Urothelium cell line (cell line): ENCODE data around the gene IQCF5.
"Not testable (repeated sequence)": the region's sequence is repeated elsewhere in the genome, so short reads cannot be mapped to it uniquely, and the experiment has no call there.

Source experiments
- DNase-seq: peaks from one replicate; pipeline ENCODE4 v3.0.0; 2011; ENCODE audit warnings: low spot score, mixed read lengths
- FAIRE-seq: peaks from 2 replicates; lab custom pipeline; 2011; peaks lifted over from hg19 to GRCh38; lab: Jason Lieb, UNC

IQCF5 gene

GRCh38 chr3:51875501-51875900, at the start of gene IQCF5:
IQCF5 (minus strand) TSS chr3:51875601; CDS start chr3:51875531, 70 bp downstream.
- no peak for FAIRE-seq
- no peak for DNase-seq

GRCh38 chr3:51921081-51921578, 45.7 kb upstream of the IQCF5 start:
- FAIRE-seq: no peak
- DNase-seq: no peak

- no peak for FAIRE-seq
- no peak for DNase-seq
These were observed 41.0 kb upstream of the IQCF5 start for GRCh38 chr3:51916418-51916817.

- FAIRE-seq (no peak), DNase-seq (no peak)
These were observed 32.6 kb upstream of the IQCF5 start for GRCh38 chr3:51908026-51908425.

- DNase-seq: no peak
- FAIRE-seq: no peak
These were observed 28.8 kb upstream of the IQCF5 start for GRCh38 chr3:51904034-51904823.

GRCh38 chr3:51902361-51902760, 27.0 kb upstream of the IQCF5 start:
- FAIRE-seq: not testable (repeated sequence)

GRCh38 chr3:51900043-51900442, 24.6 kb upstream of the IQCF5 start:
- not testable (repeated sequence) for FAIRE-seq, DNase-seq

More at GRCh38 chr3:51902361-51902760, 27.0 kb upstream of the IQCF5 start:
- not testable (repeated sequence) for DNase-seq

GRCh38 chr3:51897391-51897790, 22.0 kb upstream of the IQCF5 start:
- FAIRE-seq (peak; percentile 35), DNase-seq (no peak)

GRCh38 chr3:51896607-51897305, 21.4 kb upstream of the IQCF5 start:
- DNase-seq (no peak), FAIRE-seq (no peak)

GRCh38 chr3:51894939-51895338, 19.5 kb upstream of the IQCF5 start:
- FAIRE-seq: no peak
- DNase-seq: no peak

- FAIRE-seq (no peak), DNase-seq (no peak)
These were observed 19.0 kb upstream of the IQCF5 start for GRCh38 chr3:51894391-51894790.

- no peak for DNase-seq
These were observed 16.0 kb upstream of the IQCF5 start for GRCh38 chr3:51891242-51892039.

GRCh38 chr3:51888463-51889105, 13.2 kb upstream of the IQCF5 start:
- DNase-seq (no peak), FAIRE-seq (no peak)

More at GRCh38 chr3:51891242-51892039, 16.0 kb upstream of the IQCF5 start:
- peak; percentile 13 for FAIRE-seq

GRCh38 chr3:51887620-51888019, 12.2 kb upstream of the IQCF5 start:
- DNase-seq (no peak), FAIRE-seq (no peak)

- DNase-seq (no peak), FAIRE-seq (no peak)
These were observed 11.0 kb upstream of the IQCF5 start for GRCh38 chr3:51886447-51886846.

GRCh38 chr3:51879937-51880336, 4.5 kb upstream of the IQCF5 start:
- DNase-seq: no peak
- peak; percentile 40 for FAIRE-seq

GRCh38 chr3:51876186-51876585, 785 bp upstream of the IQCF5 start:
- DNase-seq: no peak

GRCh38 chr3:51874889-51875288, 512 bp downstream of the IQCF5 start:
- FAIRE-seq (no peak), DNase-seq (no peak)

More at GRCh38 chr3:51876186-51876585, 785 bp upstream of the IQCF5 start:
- FAIRE-seq: no peak

- FAIRE-seq (no peak), DNase-seq (no peak)
These were observed 990 bp downstream of the IQCF5 start for GRCh38 chr3:51874411-51874810.

- no peak for FAIRE-seq
- DNase-seq: no peak
These were observed 1.5 kb downstream of the IQCF5 start for GRCh38 chr3:51873876-51874275.
